TTC549 (cell line): ENCODE measurements around the gene MTARC2.
"Not testable (repeated sequence)": the region's sequence is repeated elsewhere in the genome, so short reads cannot be mapped to it uniquely, and the experiment has no call there.

Experiments
- FAIRE-seq: peaks from 2 replicates; lab custom pipeline; 2012; peaks lifted over from hg19 to GRCh38; lab: Jason Lieb, UNC

MTARC2 gene

GRCh38 chr1:220748089-220748934 is at the start of gene MTARC2:
MTARC2 (plus strand) TSS chr1:220748322; CDS start chr1:220748532, 210 bp downstream.
- FAIRE-seq: no peak

- FAIRE-seq: no peak
These were observed 49.5 kb upstream of the MTARC2 start for GRCh38 chr1:220698607-220699016.

- FAIRE-seq: no peak
These were observed 49.1 kb upstream of the MTARC2 start for GRCh38 chr1:220699044-220699443.

GRCh38 chr1:220700556-220701179 is 47.5 kb upstream of the MTARC2 start:
- no peak for FAIRE-seq

- FAIRE-seq: no peak
These were observed 46.1 kb upstream of the MTARC2 start for GRCh38 chr1:220701974-220702373.

GRCh38 chr1:220702733-220703270 is 45.3 kb upstream of the MTARC2 start:
- FAIRE-seq: no peak

- no peak for FAIRE-seq
These were observed 44.8 kb upstream of the MTARC2 start for GRCh38 chr1:220703305-220703704.

GRCh38 chr1:220705782-220706181 is 42.3 kb upstream of the MTARC2 start:
- no peak for FAIRE-seq

GRCh38 chr1:220706480-220706879 is 41.6 kb upstream of the MTARC2 start:
- FAIRE-seq: no peak

GRCh38 chr1:220707160-220707559 is 41.0 kb upstream of the MTARC2 start:
- FAIRE-seq: no peak

- FAIRE-seq: no peak
These were observed 39.9 kb upstream of the MTARC2 start for GRCh38 chr1:220708244-220708643.

GRCh38 chr1:220708936-220709801 is 39.0 kb upstream of the MTARC2 start:
- FAIRE-seq: no peak

GRCh38 chr1:220710333-220710732 is 37.8 kb upstream of the MTARC2 start:
- no peak for FAIRE-seq

GRCh38 chr1:220711056-220711809 is 36.9 kb upstream of the MTARC2 start:
- FAIRE-seq: no peak

- not testable (repeated sequence) for FAIRE-seq
These were observed 32.1 kb upstream of the MTARC2 start for GRCh38 chr1:220715986-220716385.

GRCh38 chr1:220717800-220718640 is 30.1 kb upstream of the MTARC2 start:
- FAIRE-seq: no peak

- not testable (repeated sequence) for FAIRE-seq
These were observed 26.9 kb upstream of the MTARC2 start for GRCh38 chr1:220721266-220721665.

GRCh38 chr1:220726634-220727033 is 21.5 kb upstream of the MTARC2 start:
- no peak for FAIRE-seq

GRCh38 chr1:220727519-220727918 is 20.6 kb upstream of the MTARC2 start:
- FAIRE-seq: no peak

GRCh38 chr1:220730486-220730885 is 17.6 kb upstream of the MTARC2 start:
- FAIRE-seq: no peak

GRCh38 chr1:220732137-220732536 is 16.0 kb upstream of the MTARC2 start:
- FAIRE-seq: no peak
